ENCODE results near the gene AMMECR1. TPM values are rescaled to one million over a fixed set of nuclear protein-coding genes. Genes with fewer than 3 reads are reported as not detected.
"Not testable (repeated sequence)": the region's sequence is repeated elsewhere in the genome, so short reads cannot be mapped to it uniquely, and the experiment has no call there.

The AMMECR1 gene
- total RNA-seq, 2 donors from 2014 or later = 10.4 to 14.4 TPM

- no peak overlapping the region for H3K4me3 ChIP-seq
- no peak for DNase-seq
- intact Hi-C loops (cut with DNase I) = no loop called here
- no peak overlapping the region for H3K9ac ChIP-seq (ENCODE audit: low read depth in 2 of 2, low read length in 2 of 2)
- no peak overlapping the region for H3K27ac ChIP-seq
- H3K4me1 ChIP-seq = no peaks in the 10 kb centered on the region
- H3K9me3 ChIP-seq = no peaks in the 10 kb centered on the region
- TF ChIP-seq CTCF (IDR thresholded peaks at IDR 0.05) = peak; percentile 56
- H3K27me3 ChIP-seq = no peaks in the 10 kb centered on the region
- no peaks in the 10 kb centered on the region for H3K36me3 ChIP-seq
Measured at GRCh38 chrX:110156167-110156754, 161.6 kb downstream of the AMMECR1 start.

- Histone ChIP-seq H3K9ac (ENCODE audit: low read depth in 2 of 2, low read length in 2 of 2) (no peak overlapping the region), H3K4me1 (no peaks in the 10 kb centered on the region), H3K27ac (no peak overlapping the region), H3K36me3 (no peaks in the 10 kb centered on the region), H3K4me3 (no peak overlapping the region), H3K9me3 (no peaks in the 10 kb centered on the region), H3K27me3 (no peaks in the 10 kb centered on the region)
- TF ChIP-seq CTCF (IDR thresholded peaks at IDR 0.05) = no peak
- DNase-seq = no peak
- intact Hi-C loops (cut with DNase I) = no loop called here
Measured at GRCh38 chrX:110155759-110156158, 162.1 kb downstream of the AMMECR1 start.

GRCh38 chrX:110154328-110154727, 163.6 kb downstream of the AMMECR1 start:
- H3K4me3 ChIP-seq; intact Hi-C loops (cut with DNase I); H3K27me3 ChIP-seq; H3K27ac ChIP-seq; DNase-seq; H3K4me1 ChIP-seq; H3K36me3 ChIP-seq; H3K9ac ChIP-seq (ENCODE audit: low read depth in 2 of 2, low read length in 2 of 2); H3K9me3 ChIP-seq: not testable (repeated sequence)

- Histone ChIP-seq H3K9me3 (no peaks in the 10 kb centered on the region), H3K36me3 (no peaks in the 10 kb centered on the region), H3K4me3 (no peak overlapping the region), H3K27me3 (no peaks in the 10 kb centered on the region), H3K9ac (ENCODE audit: low read depth in 2 of 2, low read length in 2 of 2) (no peak overlapping the region), H3K27ac (no peak overlapping the region), H3K4me1 (no peaks in the 10 kb centered on the region)
- intact Hi-C loops (cut with DNase I) = no loop called here
- DNase-seq = no peak
- no peak for TF ChIP-seq CTCF (IDR thresholded peaks at IDR 0.05)
Measured at GRCh38 chrX:110153896-110154295, 164.0 kb downstream of the AMMECR1 start.

GRCh38 chrX:110153244-110153643, 164.6 kb downstream of the AMMECR1 start:
- no peaks in the 10 kb centered on the region for H3K4me1 ChIP-seq
- no peak overlapping the region for H3K9ac ChIP-seq (ENCODE audit: low read depth in 2 of 2, low read length in 2 of 2)
- no peaks in the 10 kb centered on the region for H3K27me3 ChIP-seq
- no peak for DNase-seq
- H3K4me3 ChIP-seq = no peak overlapping the region
- intact Hi-C loops (cut with DNase I) = no loop called here
- TF ChIP-seq CTCF (IDR thresholded peaks at IDR 0.05) = no peak
- H3K27ac ChIP-seq = no peak overlapping the region
- H3K36me3 ChIP-seq = no peaks in the 10 kb centered on the region
- H3K9me3 ChIP-seq = no peaks in the 10 kb centered on the region

GRCh38 chrX:110146521-110146920, 171.4 kb downstream of the AMMECR1 start:
- no peaks in the 10 kb centered on the region for H3K27me3 ChIP-seq
- intact Hi-C loops (cut with DNase I) = loop anchor here (5.0 kb wide), 1 partner anchor 234 kb away; no protein-coding TSS in a partner anchor
- H3K27ac ChIP-seq = no peak overlapping the region
- H3K4me3 ChIP-seq = no peak overlapping the region
- H3K9ac ChIP-seq (ENCODE audit: low read depth in 2 of 2, low read length in 2 of 2) = no peak overlapping the region
- no peaks in the 10 kb centered on the region for H3K36me3 ChIP-seq
- no peaks in the 10 kb centered on the region for H3K9me3 ChIP-seq
- DNase-seq = peak; percentile 62
- no peaks in the 10 kb centered on the region for H3K4me1 ChIP-seq
- TF ChIP-seq CTCF (IDR thresholded peaks at IDR 0.05) = peak; percentile 52

Data from colonic mucosa (tissue), 4 donors.